Measurements from ENCODE around the gene TNS4.
"Not testable (repeated sequence)": the region's sequence is repeated elsewhere in the genome, so short reads cannot be mapped to it uniquely, and the experiment has no call there.

The TNS4 gene, protein sequence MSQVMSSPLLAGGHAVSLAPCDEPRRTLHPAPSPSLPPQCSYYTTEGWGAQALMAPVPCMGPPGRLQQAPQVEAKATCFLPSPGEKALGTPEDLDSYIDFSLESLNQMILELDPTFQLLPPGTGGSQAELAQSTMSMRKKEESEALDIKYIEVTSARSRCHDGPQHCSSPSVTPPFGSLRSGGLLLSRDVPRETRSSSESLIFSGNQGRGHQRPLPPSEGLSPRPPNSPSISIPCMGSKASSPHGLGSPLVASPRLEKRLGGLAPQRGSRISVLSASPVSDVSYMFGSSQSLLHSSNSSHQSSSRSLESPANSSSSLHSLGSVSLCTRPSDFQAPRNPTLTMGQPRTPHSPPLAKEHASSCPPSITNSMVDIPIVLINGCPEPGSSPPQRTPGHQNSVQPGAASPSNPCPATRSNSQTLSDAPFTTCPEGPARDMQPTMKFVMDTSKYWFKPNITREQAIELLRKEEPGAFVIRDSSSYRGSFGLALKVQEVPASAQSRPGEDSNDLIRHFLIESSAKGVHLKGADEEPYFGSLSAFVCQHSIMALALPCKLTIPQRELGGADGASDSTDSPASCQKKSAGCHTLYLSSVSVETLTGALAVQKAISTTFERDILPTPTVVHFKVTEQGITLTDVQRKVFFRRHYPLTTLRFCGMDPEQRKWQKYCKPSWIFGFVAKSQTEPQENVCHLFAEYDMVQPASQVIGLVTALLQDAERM

DNA sequence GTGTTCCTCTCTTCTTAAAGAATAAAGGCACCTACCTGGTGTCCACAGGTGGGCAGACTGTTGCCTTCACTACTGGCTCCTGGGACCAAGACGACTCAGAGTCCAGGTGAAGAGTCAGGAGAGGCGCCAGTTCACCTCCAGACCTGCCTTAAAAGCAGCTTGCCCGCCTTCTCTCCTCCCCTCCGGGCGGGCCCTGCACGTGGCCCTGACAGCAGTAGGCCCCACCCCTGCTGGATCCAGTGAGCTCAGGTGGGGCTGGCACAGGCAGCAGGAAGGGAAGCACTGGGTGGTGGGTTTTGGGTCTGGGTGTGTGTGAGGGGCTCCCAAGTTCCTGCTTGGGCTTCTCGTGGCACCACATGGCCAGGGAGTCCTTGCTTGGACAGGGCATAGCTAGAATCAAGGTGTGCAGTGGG, at the start of gene TNS4:
TNS4 (minus strand) TSS at position 125 of the 413 bp plus-strand sequence. CDS start 5,198 bp downstream, outside the sequence.
- DNase-seq = peak; percentile 14

DNA sequence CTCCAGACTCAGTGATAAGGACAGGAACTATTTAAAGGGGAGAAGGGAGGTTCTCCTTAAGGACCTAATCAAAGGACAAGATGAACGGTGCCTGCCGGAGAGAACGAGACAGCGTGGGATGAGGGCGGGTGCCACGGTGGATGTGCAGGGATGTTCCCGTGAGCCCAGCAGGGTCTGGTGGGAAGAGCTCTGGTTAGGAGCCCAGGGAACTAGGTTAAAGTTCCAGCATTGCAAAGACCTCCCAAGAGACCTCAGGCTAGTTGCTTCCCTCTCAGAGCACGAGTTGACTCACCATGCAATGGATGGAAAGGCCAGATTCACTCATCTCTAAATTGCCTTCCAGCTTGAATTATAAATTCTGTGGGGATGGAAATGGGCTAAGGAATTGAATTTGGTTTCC, 49.2 kb upstream of the TNS4 start:
- DNase-seq = no peak

DNA sequence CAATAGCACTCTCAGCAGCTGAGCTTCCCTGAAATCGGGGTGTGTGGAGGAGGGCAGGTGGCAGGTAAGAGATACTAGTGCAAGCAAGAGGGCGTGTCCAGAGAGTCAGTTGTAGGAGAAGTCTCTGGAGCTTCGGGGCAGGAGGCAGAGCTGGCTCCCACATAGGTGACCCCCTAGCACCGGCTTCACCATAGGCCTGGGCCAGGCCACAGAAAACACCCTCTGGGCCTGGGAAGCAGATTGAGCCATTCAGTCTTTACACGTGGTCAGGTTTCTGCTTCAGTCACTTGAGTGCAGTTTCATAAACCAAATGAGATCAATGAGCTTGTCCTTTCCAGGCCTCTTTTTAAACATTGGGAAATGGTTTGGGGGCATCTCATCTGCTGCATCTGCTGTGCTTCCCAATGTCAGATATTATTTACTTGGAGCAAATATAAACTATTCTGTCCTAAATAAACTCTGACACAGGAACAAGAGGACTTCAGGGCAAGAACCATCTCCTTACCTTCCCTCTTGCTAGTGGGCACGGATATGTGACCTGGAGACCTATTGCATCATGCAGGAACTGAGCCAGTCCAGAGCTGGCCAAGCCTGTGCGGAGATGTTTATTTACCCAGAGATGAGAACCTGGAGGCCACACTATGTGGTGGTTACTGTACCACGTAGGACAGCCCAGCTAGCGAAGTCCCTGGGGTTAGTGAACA, 47.7 kb upstream of the TNS4 start:
- DNase-seq = peak; percentile 66

DNA sequence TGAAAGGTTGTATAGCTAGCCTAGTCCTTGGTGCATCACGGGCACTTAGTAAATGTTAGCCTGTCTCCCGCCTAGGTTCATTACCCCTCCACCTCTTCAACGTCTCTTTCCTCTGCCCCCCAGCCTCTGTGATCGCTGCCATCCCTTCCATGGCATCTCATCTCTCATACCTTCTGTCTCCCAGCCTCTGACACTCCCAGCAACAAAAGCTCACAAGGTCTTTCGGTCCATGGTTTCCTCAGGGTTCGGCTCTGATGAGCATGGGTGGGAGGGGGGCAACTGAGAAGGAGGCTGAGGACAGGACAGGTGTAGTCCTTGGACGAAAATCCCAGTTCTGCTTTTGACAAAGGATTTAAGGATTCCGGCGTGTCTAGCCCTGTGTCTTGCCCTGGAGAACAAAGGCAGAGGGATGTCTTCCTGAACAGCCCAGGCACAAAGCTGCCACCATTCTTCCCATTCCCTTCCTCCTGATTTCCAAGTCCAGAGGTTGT, 47.1 kb upstream of the TNS4 start:
- no peak for DNase-seq

DNA sequence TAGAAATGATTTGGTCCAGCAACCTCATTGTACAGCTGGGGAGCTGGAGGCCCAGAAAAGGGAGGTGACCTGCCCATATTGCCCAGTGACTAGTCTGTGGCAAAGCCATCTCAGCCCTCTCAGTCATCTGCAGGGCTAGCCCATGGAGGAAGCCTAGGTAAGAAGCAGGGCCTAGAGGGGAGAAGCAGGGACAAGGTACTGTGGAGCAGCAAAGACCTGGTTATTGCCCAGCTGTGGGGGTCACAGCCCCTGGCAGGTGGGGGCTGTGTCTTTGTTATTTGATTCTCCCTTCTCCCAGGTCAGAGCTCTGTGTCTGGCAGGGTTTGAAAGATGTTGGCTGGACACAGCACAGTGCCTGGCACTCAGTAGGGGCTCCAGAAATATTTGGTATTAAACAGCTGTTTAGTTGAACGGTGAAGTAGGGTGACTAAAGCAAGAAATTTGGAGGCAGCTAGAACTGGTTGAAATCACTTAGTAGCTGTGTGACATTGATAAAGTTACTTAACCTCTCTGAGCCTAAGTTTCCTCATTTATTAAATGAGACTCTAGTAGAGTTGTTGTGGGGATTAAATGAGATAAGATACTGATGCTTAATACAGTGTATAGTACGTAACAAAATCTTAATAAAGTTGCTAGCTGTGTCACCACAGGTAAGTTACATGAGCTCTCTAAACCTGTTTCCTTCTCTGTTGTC, 46.5 kb upstream of the TNS4 start:
- no peak for DNase-seq

DNA sequence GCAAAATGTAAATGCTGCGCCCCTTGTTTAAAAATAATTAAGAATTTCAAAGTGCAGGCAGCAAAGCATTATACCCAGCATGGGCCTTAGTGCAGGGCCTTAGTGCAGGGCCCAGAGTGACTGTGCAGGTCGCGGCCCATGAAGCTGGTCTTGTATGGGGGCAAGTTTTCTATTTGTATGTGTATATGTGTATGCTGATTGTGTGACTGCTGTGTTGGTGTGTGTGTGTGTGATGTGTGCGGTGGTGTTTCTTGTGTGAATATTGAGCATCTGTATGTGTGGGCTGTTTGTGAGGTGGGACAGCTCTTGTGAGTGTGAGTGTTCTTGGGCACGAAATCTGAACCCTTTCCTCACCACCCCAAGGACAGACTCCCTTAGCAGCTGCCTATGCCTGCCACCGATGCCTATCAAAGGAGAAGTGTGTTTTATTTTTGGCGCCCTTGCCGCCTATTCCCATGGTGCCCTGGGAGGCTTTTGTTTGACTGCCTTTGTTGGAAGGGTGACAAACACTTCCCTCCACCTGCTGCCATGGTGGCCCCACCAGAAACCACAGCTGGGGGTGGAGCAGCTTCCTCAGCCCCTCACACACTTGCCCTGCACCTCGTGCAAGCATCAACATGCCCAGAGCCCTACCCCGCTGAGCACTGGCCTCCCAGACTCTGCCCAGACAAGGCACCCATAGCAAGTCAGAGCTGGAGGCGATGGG, 45.8 kb upstream of the TNS4 start:
- DNase-seq = peak; percentile 87

DNA sequence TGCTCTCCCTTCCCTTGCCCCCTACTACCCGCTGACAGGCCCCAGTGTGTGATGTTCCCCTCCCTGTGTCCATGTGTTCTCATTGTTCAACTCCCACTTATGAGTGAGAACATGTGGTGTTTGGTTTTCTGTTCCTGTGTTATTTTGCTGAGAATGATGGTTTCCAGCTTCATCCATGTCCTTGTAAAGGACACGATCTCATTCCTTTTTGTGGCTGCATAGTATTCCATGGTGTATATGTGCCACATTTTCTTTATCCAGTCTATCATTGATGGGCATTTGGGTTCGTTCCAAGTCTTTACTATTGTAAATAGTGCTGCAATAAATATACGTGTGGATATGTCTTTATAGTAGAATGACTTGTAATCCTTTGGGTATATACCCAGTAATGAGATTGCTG, 45.1 kb upstream of the TNS4 start:
- DNase-seq = not testable (repeated sequence)

DNA sequence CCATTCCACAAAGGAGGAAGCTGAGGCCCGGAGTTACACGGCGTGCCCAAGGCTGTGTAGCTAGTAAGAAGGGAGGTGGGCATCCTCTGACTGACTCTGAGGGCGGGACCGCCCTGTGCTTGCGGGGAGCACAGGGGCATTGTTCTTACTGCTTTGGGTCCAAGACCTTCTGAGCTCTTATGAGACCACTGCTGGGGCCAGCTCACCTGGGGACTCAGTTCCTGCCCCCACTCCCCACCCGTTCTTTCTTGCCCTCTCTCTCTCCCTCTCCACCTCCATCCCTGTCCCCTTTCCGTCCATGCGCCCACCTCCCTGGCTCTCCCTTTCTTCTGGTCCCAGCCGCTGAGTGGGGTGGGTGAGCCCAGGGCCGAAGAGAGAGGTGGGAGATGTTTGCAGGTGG, 44.2 kb upstream of the TNS4 start:
- no peak for DNase-seq

DNA sequence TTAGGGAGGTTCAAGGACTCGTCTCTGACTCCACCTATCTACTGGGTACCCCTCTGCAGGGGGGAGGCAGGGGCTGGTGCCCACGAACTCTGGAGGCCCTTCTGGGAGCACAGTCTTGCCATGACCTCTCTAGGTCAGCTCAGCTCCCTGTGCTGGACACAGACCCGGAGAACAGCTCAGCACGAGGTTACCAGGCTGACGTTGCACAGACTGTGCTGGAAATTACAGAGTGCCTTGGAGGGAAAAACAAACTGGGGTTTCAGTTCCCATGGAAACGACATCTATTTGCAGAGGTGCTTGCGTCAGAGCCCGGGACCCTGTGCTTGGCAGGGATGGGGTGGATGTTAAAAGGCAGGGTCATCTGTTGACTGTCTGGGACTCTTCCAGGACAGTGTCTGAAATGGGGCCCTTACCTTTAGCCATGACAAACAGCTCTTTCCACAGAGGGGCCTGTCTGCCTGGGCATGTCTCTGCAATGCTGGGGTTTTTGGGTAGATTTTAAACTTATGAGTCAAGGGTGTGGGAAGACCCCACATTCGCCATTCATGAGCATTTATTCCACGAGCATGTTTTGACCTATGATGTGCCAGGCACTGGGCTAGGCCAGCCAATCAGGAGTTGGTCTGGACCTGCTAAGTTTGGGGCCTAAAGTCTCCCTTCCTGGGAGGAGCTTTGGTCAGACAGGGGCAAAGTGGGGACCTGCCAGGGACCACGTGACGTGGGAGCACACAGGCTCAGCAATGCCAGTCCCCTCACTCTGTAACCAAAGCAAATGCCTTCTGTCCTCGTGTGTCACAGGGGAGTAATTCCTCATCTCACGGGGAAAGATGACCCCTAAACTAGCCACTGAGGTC, 41.4 kb upstream of the TNS4 start:
- no peak for DNase-seq

DNA sequence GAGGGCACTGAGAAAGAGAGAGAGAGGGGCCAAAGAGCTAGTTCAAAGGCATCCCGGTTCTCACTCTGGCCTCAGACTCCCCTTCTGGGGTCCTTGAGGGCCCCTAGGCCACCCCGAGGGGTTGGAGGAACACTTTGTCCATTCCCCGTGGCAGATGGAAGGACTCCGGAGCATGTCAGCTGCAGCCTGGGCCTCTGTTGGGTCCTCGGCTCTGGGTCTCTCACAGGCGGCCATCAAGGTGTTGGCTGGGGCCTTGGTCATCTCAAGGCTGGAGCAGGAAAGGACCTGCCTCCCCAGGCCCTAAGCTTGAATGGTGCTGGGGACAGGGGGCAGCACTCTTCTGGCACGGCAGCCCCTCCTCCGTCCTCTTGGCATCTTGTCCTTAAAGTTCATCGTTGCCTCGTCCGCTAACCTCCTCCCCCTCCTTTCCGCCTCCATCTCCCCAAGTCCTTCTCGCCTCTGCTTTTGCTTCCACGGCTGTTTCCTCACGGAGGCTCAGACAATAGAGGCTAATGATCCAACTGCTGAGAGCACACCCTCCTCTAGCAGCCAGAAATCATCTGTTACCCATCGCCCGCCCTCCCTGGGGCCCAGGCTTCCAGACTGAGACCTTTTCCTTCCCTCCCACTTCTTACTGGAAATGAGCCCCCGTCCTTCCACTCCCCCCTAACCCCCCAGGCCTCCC, 40.6 kb upstream of the TNS4 start:
- DNase-seq = no peak

DNA sequence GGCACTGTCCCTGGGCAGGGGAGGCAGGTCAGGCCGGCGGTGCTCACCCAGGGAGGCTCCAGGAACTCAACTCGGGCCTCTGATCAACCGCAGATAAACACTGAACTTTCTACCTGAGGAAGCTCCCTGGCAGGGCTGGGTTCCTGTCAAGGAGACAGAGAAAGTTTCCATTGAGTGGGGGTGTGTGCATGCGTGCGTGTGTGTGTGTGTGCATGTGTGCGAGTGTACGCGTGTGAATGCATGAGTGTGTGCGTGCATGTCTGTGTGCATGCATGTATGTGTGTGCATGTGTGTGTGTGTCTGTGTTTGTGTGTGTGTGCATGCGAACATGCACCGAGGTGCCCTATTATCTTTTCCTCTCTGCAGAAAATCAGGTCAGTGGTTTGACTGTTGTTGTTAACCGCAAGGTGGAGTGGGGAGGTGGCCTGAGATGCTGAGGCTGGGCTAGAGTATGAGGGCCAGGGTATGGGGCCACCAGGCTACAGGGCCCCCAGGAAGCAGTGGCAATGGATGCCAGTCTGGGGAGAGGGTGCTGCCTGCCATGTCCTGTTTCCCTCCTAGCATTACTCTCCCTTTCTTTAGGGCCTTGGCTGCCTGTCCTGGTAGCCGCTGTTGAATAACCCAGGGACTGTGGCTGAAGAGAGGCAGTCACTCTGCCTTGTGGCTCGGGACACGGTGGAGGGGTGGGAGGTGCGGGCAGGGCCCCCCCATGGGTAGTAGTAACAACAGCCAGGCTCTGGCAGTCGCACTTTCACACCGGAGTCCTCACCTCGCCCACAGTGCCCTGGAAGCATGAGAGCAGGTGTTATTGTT, 39.8 kb upstream of the TNS4 start:
- no peak for DNase-seq

DNA sequence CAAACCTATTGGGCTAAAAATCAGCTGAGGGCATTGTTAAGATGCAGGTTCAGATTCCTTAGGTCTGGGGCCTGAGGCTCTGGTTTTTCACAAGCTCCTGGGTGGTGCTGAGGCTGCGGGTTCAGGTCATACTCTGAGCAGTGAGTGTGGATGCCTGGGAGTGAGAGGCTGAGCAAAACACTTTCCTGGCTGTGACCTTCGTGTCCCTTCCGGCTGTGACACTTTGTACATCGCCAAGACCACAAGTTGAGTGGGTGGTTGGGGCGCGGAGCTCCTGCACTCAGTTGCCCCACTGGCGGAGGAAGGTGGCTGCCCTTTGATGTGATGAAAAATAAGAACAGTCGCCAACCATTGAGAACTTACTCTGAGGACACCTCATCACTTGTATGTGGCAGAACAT, 39.0 kb upstream of the TNS4 start:
- DNase-seq = no peak

DNA sequence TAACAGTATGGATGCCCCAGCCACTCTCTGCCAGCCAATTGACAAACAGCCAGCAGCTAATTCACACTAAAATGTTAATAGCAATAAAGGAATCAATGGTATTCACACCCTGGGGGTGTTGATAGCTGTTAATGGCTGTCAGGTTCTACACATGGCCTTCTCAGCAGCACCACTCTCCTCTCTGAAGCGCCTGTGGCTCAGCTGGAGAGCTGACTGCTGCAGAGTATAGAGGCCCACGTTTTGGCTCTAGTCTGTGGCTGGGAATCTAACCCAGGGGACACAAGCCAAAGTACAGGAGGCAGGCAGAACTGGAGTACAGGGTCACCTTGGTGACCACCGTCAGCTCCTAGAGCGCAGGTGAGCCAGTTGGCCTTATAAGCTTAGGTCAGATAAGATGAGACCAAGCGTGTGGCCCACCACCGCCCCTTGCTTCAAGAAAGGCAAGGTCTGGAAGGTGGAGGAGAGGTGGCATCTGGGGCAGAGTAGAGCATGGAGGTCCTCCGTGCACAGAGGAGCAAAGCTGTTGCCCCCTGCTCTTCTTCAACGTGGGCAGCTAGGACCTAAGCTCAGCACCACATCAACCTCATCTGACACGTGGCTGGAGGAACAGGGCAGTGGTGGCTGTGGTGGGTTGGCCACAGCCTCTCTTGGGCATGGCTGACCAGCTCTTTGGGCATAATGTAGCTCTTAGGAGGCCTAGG, 38.4 kb upstream of the TNS4 start:
- no peak for DNase-seq

DNA sequence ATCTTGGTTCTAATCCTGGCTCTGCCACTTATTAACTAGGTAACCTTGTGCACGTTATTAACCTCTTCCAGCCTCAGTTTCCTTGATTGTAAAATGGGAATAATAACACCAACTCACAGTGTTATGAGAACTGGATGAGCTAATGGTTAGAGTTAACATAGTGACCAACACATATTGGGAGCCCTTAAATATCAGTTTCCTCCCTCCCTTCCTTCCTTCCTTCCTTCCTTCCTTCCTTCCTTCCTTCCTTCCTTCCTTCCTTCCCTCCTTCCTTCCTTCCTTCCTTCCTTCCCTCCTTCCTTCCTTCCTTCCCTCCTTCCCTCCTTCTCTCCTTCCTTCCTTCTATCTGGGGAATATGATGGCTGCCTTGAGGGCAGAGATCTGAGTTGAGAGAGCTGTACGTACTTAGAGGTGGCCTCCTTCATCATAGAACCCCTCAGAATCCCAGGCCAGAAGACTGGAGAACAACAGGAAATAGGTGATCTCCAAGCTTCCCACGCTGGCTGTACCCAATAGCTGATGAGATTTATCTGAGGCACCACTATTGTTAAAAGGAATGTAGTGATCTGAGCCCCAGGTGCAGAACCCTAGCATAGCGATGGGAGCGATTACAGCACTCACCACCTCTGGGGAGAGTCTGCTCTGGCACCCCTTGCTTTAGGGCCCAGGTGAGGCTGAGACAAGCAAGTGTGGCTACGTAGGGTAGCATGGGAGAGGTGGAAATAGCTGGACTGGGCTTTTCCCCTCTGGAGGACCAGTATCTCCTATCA, 37.7 kb upstream of the TNS4 start:
- no peak for DNase-seq

DNA sequence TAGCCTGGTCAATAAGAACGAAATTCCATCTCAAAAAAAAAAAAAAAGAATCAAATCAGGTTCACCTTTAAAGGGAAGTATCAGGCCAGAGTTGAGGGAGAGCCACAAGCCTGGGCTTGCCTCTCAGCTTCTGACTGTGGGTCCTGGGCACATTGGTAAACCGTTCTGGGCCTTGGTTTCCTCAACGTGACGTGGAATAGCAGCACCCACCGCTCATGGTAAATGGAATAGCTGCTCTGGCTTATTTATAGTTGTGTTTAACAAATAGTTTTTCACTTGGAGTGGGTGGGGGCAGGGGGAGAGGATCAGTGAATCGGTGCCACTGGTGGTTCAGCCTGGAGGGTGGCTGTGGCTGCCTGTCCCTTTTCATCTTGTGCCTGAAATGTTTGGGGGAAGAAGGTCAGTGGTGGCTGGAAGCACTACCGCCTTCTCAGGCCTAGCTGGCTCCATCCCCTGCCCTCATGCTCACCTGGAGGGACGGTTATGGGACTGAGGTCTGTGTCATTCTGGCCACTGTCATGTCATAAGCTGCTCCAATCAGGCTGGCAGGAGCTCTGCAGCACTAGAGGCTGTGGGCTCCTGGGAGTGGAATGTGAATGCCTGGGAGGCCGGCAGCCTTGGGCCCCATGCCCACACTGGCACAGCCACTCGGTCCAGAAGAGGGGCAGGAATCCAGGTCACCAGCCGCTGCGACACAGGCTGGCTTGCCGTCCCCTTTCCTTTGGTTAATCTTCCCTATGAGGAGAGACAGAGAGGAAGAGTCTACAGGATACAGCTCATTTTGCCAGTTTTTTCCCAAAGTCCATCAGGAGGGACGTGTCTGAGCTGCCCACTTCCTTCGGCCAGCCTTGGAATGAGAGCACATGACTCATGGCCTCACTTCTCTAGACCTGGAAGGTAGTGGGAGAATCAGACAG, 36.9 kb upstream of the TNS4 start:
- no peak for DNase-seq

DNA sequence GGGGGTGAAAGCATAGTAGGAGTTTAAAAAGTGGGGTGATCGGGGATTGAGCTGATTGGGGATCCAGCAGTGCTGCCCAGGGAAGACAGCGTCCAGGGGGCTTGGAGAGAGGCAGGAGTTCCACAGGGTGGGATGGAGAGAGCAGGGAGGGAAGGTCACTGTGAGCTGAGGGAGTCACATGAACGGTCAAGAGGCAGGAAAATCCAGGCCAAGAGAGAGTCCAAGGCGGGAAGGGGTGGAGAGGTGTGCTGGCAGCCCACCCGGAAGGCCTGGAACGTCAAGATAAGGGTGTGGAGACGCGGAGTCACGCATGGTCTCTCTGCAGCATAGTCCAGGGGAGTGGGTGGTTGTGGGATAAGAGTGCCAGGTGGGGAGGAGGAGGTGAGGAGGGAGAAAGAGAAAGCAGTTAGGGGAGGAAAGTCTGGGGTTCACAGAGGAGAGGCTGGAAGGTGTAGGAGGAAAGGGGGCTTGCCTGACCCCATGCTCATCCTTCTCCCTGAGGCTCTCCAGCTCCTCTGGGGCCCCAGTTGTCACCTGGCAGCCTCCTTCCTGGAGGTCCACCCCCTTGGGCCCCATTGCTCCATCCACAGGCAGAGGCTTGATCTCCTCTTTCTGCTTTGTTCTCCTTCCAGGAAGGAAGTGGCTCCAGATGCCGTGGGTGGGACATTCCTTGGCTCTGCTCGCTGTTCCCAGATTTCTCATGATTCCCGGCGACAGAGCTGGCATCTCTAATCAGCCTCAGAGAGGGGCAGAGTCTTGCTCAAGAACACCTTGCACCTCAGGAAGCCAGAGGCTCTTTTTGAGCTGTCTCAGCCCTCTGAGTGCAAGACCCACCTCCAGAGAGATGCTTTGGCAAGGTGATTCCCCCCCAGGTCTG, 35.1 kb upstream of the TNS4 start:
- DNase-seq = no peak

Data from NCI-H2029 (cell line).